ENCODE data around the gene PHF23.

GRCh38 chr17:7262935-7263800 lies 23.9 kb upstream of the PHF23 start:
- no peak for TF ChIP-seq EZH2 (IDR thresholded peaks at IDR 0.05; ENCODE audit: insufficient read depth, low read length)
- TF ChIP-seq CTCF (IDR thresholded peaks at IDR 0.05; ENCODE audit: insufficient read depth, low read depth, low read length): no peak
